ENCODE data around the gene DBI.
"Not testable (repeated sequence)": the region's sequence is repeated elsewhere in the genome, so short reads cannot be mapped to it uniquely, and the experiment has no call there.

Gene DBI

GRCh38 chr2:119365436-119365835 lies 1.3 kb upstream of the DBI start:
- DNase-seq (ENCODE audit: low read depth in 2 of 2), result no peak

- DNase-seq (ENCODE audit: low read depth in 2 of 2), result no peak
Observed at GRCh38 chr2:119366161-119366648, 572 bp upstream of the DBI start.

- peak; percentile 43 to 46 for DNase-seq (ENCODE audit: low read depth in 2 of 2)
Observed at GRCh38 chr2:119367472-119368099, 809 bp downstream of the DBI start.

GRCh38 chr2:119369845-119370244 lies 3.1 kb downstream of the DBI start:
- DNase-seq (ENCODE audit: low read depth in 2 of 2), result no peak

GRCh38 chr2:119371111-119371510 lies 4.3 kb downstream of the DBI start:
- DNase-seq (ENCODE audit: low read depth in 2 of 2), result no peak

GRCh38 chr2:119372778-119373568 lies 6.2 kb downstream of the DBI start:
- no peak for DNase-seq (ENCODE audit: low read depth in 2 of 2)

GRCh38 chr2:119373907-119374745 lies 7.3 kb downstream of the DBI start:
- DNase-seq (ENCODE audit: low read depth in 2 of 2), result not testable (repeated sequence)

- DNase-seq (ENCODE audit: low read depth in 2 of 2), result not testable (repeated sequence)
Observed at GRCh38 chr2:119376406-119376805, 9.6 kb downstream of the DBI start.

GRCh38 chr2:119376810-119377209 lies 10.0 kb downstream of the DBI start:
- DNase-seq (ENCODE audit: low read depth in 2 of 2), result no peak

GRCh38 chr2:119377294-119377992 lies 10.7 kb downstream of the DBI start:
- no peak for DNase-seq (ENCODE audit: low read depth in 2 of 2)

GRCh38 chr2:119377993-119378345 lies 11.2 kb downstream of the DBI start:
- no peak for DNase-seq (ENCODE audit: low read depth in 2 of 2)

GRCh38 chr2:119378566-119378965 lies 11.8 kb downstream of the DBI start:
- no peak for DNase-seq (ENCODE audit: low read depth in 2 of 2)

GRCh38 chr2:119383410-119384140 lies 16.8 kb downstream of the DBI start:
- DNase-seq (ENCODE audit: low read depth in 2 of 2), result no peak

GRCh38 chr2:119384971-119385370 lies 18.2 kb downstream of the DBI start:
- no peak for DNase-seq (ENCODE audit: low read depth in 2 of 2)

GRCh38 chr2:119385466-119385865 lies 18.7 kb downstream of the DBI start:
- no peak for DNase-seq (ENCODE audit: low read depth in 2 of 2)

GRCh38 chr2:119387381-119388129 lies 20.8 kb downstream of the DBI start:
- DNase-seq (ENCODE audit: low read depth in 2 of 2), result no peak

GRCh38 chr2:119389615-119390306 lies 23.0 kb downstream of the DBI start:
- no peak for DNase-seq (ENCODE audit: low read depth in 2 of 2)

- no peak for DNase-seq (ENCODE audit: low read depth in 2 of 2)
Observed at GRCh38 chr2:119393971-119394748, 27.4 kb downstream of the DBI start.

GRCh38 chr2:119397196-119397595 lies 30.4 kb downstream of the DBI start:
- no peak for DNase-seq (ENCODE audit: low read depth in 2 of 2)
